Ecto neural progenitor cell (in vitro differentiated cells): Measurements from ENCODE around the gene NUDT16L1.

Experiments used
- DNase-seq: peaks from one replicate; pipeline ENCODE4 v3.0.0-alpha.2; 2018; ENCODE audit warnings: low spot score

Gene NUDT16L1

DNA sequence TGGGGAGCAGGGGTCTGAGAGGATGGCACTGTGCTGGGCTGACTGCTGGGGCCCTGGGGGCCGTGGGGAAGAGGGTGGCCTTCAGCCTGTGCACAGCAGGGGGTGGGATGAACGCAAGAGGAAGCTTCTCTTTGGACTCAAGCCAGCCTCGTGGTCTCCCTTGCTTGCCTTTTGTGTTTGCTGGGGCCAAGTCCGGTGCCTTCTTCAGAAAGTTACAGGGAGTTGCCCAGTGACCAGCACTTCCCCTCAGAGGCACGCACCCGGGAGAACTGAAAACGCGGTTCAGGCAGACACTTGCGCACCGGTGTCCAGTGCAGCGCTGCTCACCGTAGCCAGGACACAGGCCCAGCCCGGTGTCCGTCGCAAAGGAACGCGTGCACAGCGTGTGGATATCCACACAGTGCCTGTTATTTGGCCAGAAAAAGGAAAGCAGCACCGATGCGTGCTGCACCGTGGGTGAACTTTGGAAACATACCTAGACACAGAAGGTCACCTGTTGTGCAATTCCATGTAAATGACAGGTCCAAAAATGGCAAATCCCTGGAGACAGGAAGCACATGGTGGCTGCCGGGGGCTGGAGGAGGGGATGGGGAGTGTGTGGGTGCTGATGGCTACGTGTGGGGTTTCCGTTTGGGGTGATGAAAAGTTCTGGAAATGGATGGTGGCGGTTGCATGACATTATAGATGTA is 29.4 kb upstream of the NUDT16L1 start:
- DNase-seq, result no peak

DNA sequence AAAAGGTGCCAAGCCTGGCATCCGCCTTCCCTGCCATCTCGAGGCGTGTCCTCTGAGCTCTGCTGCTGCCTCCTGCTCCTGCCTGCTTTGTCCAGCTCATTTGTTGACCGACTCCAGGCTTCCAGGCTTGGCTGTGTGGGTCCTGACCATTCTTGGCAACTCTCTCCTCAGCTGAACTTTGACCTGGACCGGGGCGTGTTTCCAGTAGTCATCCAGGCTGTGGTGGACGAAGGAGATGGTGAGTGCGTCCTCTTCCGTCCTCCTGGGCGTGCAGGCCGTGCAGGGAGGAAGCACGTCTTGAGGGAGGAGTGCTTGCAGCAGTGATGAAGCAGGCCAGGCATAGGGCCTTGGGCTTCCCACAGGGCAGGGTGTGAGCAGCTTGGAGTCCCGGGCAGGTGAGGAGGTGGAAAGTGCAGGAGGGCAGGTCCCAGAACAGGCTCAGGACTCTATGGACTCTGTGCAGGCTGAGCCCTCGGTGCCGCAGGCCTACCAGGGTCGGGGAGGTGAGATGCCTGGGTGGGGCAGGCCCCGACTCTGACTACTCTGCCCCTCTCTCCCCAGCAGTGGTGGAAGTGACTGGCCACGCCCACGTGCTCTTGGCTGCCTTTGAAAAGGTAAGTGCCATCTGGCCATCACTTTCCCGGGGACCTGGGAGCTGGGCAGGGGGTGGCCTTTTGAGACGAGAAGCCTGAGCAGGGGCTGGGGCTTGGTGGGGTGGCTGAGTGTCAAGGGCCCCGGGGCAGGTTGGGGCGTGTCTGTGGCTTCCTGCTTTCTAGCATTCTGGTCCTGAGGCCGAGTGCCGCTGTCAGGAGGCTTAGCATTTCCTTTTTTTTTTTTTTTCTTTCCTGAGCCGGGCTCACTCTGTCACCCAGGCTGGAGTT is 28.6 kb upstream of the NUDT16L1 start:
- no peak for DNase-seq

DNA sequence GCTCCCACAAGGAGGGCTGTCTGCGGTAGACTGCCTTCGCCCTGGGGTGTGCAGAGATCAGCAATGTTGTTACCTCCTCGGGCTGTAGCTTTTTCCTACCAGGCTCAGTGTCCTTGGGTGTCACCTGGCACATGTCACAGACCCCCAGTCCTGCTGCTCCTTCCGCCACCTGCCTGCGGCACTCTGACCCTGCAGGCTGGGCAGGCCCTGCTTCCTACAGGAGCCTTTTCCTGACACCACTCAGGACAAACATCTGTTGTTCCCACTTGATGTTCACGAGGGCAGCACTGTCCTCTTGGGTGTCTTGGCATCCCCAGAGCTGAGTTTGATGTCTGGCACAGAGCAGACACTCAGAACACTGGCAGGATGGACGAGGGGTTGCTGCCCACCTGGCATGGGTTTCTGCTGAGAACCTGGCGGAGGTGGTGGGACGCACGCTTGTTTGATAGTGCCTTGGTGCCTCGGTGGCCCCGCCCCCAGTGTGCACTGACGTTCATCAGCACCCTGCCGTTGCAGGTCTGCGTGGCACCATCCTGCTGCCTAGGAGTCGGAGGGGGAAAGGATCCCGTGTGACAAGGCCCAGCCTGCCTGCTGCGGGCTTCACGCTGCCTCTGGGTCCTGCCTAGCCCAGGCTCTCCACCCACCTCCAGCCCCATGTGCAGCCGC is 26.7 kb upstream of the NUDT16L1 start:
- DNase-seq, result no peak

DNA sequence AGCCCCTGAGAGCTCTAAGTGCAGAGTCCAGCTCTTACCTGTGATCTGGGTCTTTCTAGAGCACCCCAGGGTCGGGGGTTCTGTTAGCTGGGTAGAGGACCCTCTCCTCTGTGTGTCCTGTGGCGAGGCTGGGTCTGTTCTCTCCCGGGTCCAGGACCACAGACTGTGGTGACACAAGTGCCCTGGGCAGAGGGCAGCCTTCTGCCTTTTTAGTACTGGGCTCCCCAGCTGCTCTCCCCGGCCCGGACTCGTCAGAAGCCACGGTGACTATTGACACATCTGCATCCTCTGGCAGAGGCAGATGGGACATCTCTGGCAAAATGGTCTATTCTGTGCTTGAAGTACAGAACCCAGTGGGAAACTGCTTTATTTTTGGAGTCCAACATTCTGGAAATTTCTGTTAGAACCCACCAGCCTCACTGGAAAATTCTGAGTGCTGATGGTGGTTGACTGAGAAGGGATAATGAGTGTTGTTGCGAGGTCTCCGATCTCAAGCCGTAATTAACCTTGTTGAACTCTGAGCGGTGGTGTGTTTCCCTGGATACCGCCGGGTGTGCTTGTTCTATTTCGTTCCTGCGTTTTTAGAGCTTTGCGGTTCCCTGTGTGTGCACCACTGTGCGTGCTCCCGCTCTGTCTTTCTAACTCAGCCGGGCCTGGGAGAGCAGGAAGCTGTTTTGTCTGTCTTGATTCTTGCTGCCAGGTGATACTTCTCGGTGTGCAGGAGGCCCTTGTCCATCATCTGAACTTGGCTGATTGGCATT is 26.0 kb upstream of the NUDT16L1 start:
- DNase-seq, result no peak

DNA sequence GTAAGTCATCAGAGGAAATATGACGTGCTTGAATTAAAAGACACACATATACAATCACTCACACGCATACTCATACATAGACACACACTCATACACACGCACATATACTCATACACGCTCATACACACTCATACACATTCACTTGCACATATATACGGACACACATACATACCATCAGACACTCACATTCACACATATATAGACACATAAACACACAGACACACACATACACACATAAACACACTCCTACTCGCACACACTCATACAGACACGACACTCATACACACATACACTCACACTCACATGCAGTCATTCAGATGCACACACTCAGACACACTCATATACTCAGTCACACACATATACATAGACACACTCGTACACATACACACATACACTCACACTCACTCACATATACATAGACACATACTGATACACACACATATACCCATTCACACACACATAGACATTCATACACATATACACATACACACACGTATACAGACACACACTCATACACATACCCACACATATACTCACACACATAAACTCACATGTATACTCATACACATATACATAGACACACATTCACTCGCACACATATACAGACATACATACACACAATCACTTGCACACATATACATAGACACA is 24.9 kb upstream of the NUDT16L1 start:
- no peak for DNase-seq

DNA sequence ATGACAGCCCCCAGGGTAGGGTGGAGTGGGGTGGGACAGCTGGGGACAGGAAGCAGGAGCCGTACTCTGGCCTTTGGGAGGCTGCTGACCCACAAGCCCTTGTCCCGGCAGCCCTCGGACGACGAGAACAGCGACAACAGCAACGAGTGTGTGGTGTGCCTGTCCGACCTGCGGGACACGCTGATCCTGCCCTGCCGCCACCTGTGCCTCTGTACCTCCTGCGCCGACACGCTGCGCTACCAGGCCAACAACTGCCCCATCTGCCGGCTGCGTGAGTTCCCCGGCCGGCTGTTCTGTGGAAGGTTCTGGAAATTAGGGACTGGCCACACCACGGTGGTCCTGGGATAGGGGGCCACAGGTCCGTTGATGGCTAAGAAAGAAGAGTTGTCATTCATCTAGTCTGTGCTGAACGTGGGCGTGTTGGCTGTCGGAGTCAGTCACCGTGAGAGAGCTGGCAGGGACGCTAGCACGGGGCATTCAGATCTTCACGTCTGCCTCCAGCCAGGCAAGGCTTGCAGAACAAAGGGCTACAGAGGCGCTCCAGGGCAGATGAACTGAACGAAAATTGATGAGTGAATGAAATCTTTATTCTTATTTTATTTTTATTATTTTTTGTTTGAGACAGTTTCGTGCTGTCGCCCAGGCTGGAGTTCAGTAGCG is 19.8 kb upstream of the NUDT16L1 start:
- no peak for DNase-seq

DNA sequence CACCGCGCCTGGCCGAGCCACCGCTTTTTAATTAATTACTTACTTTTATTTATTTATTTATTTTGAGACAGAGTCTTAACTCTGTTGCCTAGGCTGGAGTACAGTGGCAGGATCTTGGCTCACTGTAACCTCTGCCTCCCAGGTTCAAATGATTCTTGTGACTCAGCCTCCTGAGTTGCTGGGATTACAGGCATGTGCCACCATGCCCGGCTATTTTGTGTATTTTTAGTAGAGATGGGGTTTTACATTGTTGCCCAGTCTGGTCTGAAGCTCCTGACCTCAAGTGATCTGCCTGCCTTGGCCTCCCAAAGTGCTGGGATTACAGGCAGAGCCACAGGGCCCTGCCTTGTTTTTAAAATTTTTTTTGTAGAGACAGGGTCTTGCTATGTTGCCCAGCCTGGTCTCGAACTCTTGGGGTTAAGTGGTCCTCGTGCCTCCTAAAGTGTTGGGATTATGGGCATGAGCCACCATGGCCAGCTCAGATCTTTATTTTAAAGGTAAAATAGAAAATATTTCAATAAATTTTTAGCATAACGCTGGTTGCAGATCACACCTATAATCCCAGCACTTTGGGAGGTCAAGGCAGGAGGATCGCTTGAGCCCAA is 18.3 kb upstream of the NUDT16L1 start:
- no peak for DNase-seq

DNA sequence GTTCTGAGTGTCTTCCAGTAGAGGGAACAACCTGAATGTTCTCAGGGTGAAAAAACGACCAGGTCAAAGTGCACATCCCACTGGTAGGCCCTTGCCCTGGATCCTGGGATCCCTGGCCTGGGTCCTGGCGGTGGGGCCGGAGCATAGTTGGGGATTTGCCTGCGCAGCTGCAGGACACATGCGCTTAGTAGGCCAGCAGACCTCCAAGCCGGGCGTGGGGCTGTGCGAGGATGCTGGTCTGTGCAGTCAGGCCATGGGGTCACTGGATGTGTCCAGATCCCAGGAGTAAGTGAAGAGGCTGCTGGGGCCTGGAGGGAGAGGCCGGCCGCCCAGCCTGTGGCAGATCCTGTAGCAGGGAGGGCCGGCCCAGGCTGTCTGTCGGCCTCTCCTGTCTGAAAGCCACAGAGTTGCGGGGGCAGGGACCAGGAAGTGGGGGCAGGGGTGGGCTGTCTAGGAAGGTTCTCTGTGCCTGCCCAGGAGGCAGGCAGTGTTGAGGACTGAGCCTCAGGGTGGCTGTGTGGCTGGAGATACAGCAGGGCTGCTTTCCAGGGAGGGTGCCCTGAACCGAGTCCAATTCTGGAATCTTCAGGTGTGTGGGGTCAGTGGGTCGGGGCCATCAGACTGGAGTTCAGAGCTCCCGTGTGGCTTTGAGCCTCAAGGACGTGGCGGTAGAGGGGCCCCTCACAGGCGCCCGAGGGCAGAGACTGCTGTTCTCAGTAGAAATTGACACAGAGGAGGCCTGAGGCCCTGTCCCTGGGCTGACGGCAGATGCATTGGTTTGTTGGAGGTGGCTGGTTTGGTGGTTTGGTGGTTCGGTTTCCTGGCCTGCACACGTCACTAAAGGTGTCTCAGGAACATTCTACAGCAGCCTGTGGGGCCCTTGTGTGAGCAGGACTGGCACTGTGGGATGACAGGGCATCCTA is 17.2 kb upstream of the NUDT16L1 start:
- no peak for DNase-seq

DNA sequence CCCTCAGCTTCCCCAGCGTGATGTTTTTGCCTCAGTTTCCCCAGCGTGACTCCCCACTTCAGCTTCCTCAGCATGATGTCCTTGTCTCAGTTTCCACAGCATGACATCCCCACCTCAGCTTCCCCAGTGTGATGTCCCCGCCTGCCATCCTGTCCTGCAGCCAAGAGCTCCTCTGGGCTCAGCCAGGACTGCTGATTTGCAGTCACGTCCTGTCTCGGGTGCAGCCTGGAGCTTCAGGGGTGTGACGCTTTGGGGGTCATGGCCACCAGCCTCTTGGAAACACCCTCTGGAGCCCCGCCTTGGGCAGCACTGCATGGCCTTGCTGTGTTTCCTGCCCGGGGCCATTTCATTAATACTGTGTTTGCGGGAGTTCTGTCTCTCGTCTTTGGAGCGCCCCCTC is 16.5 kb upstream of the NUDT16L1 start:
- no peak for DNase-seq

DNA sequence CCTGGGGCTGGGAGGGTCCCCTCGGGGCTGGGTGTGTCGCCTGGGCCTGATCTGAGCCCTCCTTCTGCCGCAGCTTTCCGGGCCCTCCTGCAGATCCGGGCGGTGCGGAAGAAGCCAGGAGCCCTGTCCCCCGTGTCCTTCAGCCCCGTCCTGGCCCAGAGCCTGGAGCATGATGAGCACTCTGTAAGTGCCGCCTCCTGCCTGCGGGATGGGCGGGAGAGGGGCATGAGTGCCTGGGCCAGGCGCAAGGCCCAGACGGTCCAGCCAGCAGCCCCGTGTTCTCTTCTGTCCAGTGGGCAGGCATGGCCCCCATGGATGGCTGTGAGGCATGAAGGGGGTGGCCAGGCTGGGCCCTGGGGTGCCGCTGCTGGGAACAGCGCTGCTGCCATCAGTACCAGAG is 16.0 kb upstream of the NUDT16L1 start:
- DNase-seq, result no peak

DNA sequence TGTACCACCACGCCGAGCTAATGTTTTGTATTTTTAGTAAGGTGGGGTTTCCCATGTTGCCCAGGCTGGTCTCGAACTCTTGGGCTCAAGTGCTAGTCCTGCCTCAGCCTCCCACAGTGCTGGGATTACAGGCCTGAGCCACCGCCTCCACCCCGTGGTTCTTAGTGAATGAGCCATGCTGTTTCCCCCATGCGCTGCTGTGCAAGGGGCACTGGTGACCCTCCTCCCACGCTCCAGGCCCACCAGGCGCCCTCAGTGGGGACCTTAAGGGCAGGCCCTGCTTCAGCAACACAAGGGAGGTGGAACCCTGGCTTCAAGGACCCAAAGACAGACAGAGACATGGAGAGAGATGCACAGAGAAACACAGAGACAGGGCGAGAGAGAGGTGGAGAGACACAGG is 15.4 kb upstream of the NUDT16L1 start:
- no peak for DNase-seq

DNA sequence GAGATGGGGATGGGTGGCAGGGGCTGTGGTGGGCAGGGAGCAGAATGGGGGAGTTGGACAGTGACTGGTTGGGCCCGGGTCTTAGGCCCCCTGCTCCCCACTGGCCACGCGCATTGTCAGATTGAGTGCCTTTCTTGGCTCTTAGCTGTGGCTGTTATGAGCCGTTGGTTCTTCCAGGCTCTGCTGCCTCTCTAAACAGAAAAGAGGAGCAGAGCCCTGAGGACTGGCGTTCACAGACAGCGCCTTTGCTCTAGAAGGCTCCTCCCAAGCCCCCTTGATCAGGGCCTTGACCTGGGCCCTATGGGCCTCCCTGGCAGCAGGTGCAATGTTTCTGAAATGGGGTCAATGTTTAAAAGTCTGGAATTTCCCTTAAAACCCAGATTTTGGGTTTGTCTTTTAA is 14.8 kb upstream of the NUDT16L1 start:
- DNase-seq, result no peak

DNA sequence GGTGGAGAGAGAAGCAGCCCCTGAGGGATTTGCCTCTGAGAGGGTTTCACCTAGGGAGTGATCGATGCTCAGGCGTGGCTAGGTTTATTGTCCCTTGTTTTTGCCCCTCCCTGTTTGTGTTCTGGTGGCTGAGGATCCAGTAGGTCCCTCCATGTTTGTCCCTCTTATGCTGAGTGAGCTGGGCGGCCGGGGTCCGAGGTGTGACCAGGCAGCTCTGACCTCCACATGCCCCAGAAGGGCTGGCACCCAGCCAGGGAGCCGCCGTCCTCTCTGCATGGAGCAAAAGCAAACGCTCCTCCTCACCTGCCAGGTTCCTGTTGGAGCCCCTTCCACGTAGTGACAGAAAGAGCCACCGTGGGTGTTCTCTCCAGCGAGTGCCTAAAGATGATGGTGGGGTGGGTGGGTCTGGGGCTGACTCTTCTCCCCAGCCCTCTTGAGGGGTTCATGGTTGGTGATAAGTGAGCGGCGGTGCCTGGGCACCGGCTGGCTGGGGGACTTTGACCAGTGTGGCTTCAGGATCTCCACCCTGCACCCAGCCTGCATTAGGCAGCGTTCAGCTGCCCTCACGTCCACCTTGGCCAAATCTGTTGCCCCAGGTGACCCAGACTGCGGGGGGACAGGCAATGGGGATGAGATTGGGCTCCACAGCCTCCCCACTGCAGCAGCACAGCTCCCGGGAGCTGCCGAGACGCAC is 14.1 kb upstream of the NUDT16L1 start:
- no peak for DNase-seq

DNA sequence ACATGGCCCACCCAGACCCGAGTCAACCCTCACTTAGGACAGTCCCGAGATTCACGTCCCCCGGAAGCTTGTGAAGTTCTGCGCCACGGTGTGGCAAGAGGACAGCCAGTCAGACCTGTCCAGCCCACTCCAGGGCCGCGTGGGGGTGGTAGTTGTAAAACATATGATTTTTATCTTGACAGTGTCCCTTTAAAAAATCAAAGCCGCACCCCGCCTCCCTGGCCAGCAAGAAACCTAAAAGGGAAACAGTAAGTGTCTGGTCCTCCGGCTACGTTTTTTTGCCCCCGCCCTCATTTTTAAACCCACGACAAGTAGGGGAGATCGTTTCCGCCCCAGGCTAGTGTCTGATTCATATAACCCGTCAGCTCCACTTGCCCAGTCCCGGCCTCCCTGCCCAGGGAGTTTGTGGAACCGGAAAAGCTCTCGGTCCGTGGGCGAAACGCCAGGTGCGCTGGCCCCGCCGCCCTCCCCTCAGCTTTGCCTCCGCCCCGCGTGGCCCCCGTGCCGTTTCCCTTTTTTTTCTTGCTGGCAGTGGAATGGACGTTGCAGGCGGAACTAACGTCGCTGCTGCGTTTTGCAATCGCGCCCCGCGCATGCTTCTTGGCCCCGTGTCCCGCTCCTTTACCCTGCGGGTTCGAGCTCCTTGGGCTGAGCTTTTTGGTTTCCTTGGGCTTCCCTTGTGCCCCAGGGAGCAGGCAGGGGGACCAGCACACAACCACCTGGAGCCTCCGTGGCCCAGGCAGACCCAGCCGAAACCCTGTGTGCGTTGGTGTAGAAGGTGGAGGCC is 13.3 kb upstream of the NUDT16L1 start:
- no peak for DNase-seq

DNA sequence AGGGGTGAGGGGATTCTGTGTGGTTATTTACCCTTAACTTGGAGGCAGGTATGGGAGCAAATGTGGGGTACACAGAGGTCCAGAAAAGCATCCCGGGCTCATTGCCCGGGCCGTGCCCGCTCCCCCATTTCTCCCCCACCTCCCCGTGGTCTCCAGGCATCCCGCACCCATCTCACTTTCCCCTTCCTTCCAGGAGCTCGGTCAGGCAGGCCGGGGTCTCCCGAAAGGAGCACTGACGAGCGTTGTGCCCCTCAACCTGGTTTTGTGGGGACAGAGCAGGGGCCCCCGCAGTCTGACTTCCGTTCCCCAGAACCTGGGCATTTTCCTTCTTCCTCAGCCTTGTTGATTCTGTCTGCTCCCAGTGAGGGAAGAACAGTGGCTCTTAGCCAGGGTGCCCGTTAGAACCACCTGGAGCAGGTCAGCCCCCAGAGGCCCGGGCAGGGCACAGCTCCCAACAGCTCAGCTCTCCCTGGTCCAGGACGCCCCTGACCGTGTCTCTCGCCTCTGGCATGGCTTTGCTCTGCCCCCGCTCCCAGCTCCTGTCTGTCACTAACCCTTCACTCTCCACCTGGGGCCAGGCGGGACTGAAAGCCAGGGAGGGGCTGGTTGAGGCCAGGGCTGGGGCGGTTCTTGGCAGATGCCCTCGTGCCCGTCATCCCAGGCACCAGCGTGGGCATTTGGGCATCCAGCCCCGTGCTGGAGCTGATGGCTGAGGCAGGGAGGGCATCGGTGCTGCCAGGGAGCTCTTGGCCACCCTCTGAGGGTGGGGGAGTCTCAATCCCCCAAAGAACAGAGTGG is 12.5 kb upstream of the NUDT16L1 start:
- no peak for DNase-seq

DNA sequence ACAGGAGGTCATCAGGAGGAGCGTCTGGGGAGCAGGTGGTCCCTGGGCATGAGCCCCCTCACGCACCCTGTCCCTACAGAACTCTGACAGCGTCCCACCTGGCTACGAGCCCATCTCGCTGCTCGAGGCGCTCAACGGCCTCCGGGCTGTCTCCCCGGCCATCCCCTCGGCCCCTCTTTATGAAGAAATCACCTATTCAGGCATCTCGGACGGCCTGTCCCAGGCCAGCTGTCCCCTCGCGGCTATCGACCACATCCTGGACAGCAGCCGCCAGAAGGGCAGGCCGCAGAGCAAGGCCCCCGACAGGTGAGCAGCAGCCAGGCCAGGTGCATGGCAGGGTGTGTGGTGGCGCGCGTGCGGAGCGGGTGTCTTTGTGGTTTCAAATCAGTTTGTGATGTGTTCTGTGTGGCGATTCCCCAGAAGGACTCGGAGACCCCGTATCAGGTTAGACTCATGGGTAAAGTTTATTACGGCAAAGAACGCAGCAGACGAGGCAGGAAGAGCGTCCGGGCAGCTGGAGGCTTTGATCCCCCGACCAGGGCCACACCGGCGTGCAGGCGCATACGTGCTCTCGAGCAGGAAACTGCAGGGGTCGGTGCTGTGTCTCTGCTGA is 11.8 kb upstream of the NUDT16L1 start:
- no peak for DNase-seq

DNA sequence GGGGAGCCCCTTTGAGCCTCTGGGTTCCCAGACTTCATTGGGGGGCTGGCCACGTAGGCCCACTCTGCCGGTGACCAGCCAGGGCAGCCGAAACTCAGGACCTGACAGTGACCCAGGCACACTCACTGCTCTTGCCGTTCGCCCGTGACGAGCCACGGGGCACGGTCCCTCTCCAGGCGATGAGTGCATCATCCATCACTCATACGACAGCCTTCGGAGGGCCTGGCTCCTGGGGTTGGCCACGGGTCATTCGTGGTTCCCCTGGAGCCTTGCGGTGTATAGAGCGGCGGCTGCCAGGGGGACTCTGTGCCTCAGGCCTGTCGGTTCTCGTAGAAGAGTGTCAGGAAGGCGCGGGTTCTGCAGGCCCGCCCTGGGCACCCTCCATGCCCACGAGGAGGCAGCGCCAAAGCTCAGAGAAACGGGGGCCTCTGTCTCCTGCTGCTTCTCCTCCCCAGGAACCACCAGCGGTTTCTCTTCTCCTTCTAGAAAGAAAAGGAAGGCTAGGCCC is 11.2 kb upstream of the NUDT16L1 start:
- DNase-seq, result no peak
